ENCODE measurements around the gene MPC2. TPM values are rescaled to one million over a fixed set of nuclear protein-coding genes. Genes with fewer than 3 reads are reported as not detected.
"Not testable (repeated sequence)": the region's sequence is repeated elsewhere in the genome, so short reads cannot be mapped to it uniquely, and the experiment has no call there.

The MPC2 gene
- total RNA-seq, 1 experiment from 2014 or later, result 265 TPM

DNA sequence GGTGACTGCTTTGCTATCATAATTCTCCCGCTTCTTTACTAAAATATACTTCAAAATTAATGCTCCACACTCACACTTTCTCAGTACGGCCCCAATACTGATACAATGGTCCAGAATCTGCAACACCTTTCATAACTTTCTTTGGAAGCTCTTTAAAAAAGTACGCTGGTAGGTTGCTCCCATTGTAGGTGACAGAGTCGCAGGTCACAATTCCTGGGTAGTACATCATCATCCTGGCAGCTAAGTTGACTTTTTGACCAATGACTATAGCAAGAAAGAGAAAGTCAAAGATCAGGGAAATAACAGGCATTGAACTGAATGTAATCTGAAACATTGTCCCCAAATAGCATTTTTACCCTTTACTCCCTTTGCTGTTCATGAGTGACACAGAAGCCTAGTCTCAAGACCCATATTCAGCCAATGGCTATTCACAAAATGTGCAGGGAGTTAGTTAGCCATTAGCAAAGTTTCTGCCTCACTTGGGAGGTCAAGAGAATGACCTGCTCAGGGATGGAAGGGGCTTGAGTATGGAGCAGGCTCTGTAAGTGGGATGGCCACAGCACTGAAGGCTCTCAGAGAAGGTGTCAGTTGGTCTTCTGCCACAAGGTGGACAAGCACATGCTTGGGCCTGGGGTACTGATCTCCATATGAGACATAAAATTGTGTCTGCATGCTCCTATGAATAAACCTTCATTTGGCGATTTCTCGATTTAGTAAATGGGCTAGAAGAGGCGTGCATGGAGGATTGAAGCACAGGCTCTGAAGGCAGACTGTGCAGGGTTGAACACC is 58.3 kb downstream of the MPC2 start:
- in situ Hi-C loops (cut with HindIII; ENCODE audit: low pct_unique_long_range_greater_than_20kb, low sequenced_read_pairs), result no loop called here
- DNase-seq (ENCODE audit: low read depth), result no peak

DNA sequence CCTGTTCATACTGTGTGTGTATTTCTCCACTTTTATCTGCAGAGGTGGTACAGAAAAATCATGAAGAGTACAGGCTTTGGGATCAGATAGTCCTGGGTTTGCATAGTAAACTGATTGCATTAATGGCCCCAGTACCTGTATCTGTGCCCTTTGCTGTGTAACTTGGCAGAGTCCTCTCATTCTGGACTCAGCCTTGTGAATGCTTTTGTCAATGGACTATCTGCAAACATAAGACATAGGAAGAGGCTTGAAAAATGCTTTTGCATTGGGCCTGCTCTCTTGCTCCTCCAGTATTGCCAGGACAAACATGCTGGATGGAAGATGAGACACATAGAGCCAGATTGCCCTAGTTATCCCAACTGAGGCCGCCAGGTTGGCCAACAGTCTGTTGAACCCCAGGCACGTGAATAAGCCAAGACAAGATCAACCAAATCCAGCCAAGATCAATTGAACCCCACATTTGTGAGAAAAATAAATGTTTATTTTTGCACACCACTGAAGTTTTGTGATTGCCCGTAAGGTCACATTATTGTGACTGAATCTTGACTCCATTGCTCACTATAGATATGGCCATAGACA is 60.2 kb downstream of the MPC2 start:
- in situ Hi-C loops (cut with HindIII; ENCODE audit: low pct_unique_long_range_greater_than_20kb, low sequenced_read_pairs), result no loop called here
- no peak for DNase-seq (ENCODE audit: low read depth)

DNA sequence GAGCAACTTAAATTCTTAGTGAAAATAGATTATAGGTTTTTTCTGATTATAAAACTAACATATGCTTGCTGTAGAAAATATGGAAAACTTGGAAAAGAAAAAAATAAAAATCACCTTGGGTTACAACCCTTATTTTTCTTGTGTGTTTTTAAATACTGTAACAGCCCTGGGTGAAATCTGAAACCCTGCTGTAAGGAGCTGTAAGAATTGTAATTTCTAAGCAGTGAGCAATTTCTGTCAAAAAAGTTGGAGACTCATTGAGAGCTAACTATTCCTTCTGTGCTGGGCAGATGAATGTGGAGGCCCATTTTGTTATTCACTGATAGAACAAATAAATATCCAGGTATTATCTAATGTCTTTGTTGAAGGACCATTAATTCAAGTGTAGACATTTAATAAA is 65.5 kb downstream of the MPC2 start:
- no peak for DNase-seq (ENCODE audit: low read depth)
- in situ Hi-C loops (cut with HindIII; ENCODE audit: low pct_unique_long_range_greater_than_20kb, low sequenced_read_pairs), result no loop called here

DNA sequence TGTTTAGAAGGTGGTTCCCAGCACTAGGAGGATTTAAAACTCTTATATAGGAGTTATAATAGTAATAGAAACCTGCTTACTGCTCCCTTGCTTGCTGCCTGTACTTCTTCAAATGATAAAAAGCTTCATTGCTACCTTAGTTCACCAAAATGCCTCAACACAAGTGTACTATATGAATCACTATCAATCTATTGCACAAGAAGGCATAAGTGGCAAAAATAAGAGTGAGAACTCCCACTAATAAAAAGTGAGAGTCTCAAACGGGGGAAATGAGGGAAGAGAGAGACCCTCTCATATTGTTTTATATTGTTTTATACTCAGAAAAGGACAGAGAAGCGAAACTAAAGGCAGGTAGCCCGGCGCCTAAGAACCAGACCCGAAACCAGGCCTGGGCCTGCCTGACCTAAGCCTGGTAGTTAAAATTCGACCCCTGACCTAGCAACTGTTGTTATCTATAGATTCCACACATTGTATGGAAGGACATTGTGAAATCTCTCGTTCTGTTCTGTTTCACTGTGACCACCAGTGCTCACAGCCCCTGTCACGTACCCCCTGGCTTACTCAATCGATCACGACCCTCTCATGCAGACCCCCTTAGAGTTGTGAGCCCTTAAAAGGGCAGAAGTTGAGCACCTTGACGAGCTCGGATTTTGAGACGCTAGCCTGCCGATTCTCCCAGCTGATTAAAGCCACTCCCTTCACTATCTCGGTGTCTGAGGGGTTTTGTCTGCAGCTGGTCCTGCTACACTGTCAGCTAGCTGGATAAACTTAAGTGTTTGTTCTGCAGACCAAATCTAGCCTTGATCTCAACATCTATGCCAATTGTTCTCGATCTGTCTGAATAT is 67.5 kb downstream of the MPC2 start:
- in situ Hi-C loops (cut with HindIII; ENCODE audit: low pct_unique_long_range_greater_than_20kb, low sequenced_read_pairs); DNase-seq (ENCODE audit: low read depth): not testable (repeated sequence)

DNA sequence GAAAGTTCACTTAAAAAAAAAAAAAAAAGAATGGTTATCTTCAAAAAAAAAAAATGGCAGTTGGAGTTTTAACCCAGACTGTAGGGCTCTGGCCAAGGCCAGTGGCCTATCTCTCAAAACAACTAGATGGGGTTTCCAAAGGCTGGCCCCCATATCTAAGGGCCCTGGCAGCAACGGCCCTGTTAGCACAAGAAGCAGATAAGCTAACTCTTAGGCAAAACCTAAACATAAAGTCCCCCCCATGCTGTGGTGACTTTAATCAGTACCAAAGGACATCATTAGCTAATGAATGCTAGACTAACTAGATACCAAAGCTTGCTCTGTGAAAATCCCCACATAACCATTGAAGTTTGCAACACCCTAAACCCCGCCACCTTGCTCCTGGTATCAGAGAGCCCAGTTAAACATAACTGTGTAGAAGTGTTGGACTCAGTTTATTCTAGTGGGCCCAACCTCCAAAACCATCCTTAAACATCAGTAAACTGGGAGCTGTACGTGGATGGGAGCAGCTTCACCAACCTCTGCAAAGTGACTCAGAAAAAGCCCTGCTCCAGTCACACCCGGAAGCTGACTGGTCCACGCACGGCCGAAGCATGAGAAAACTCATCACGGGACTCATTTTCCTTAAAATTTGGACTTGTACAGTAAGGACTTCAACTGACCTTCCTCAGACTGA is 70.0 kb downstream of the MPC2 start:
- DNase-seq (ENCODE audit: low read depth); in situ Hi-C loops (cut with HindIII; ENCODE audit: low pct_unique_long_range_greater_than_20kb, low sequenced_read_pairs): not testable (repeated sequence)

Other genes starting within 250 kb of the MPC2 start
- gene MPZL1, start 215.1 kb downstream of the MPC2 start, total RNA-seq (2014; rRNA removed; shearing (Covaris generic); ENCODE audit: low replicate concordance), result 148 and 159 TPM in 2 replicates
- gene ADCY10, start 22.9 kb downstream of the MPC2 start, total RNA-seq (2014; rRNA removed; shearing (Covaris generic); ENCODE audit: low replicate concordance), result 0.20 TPM in 1 of 2 replicates, not detected in the other
- 69.3 and 75.1 TPM in 2 replicates for gene DCAF6, start 389 bp downstream of the MPC2 start, total RNA-seq (2014; rRNA removed; shearing (Covaris generic); ENCODE audit: low replicate concordance)
- 7.2 and 7.8 TPM in 2 replicates for gene GPR161, start 199.9 kb upstream of the MPC2 start, total RNA-seq (2014; rRNA removed; shearing (Covaris generic); ENCODE audit: low replicate concordance)
- 22.1 and 35.7 TPM in 2 replicates for gene TIPRL, start 241.9 kb upstream of the MPC2 start, total RNA-seq (2014; rRNA removed; shearing (Covaris generic); ENCODE audit: low replicate concordance)

Measured in Caki2 (cell line).